Dendritic cell treated with granulocyte-macrophage colony-stimulating factor and Interleukin-4, amounts not matched to agents 40 ng/mL and 50 ng/mL, for 4 days (primary cell): ENCODE results near the gene EVPLL.
"Not testable (repeated sequence)": the region's sequence is repeated elsewhere in the genome, so short reads cannot be mapped to it uniquely, and the experiment has no call there.

Source experiments
- H3K27ac Mint-ChIP-seq: one replicate; pipeline ENCODE4 v1.8.0; 2022; ENCODE audit warnings: mild to moderate bottlenecking, mixed read lengths
- H3K27me3 Mint-ChIP-seq: one replicate; pipeline ENCODE4 v1.8.0; 2022; ENCODE audit warnings: mild to moderate bottlenecking, mixed read lengths
- H3K36me3 Mint-ChIP-seq: one replicate; pipeline ENCODE4 v1.8.0; 2022; ENCODE audit warnings: low read depth, mixed read lengths
- H3K4me1 Mint-ChIP-seq: one replicate; pipeline ENCODE4 v1.8.0; 2022; ENCODE audit warnings: low read depth, mixed read lengths
- H3K4me3 Mint-ChIP-seq: one replicate; pipeline ENCODE4 v1.8.0; 2022; ENCODE audit warnings: mild to moderate bottlenecking, moderate library complexity, mixed read lengths
- H3K9me3 Mint-ChIP-seq: one replicate; pipeline ENCODE4 v1.8.0; 2022; ENCODE audit warnings: mixed read lengths
- intact Hi-C: fragments of 100-400 bp; cut with micrococcal nuclease; formaldehyde crosslinking; loops from one replicate; pipeline ENCODE4 v1.15.0; 2022

Gene EVPLL

GRCh38 chr17:18364166-18364565 is 13.4 kb upstream of the EVPLL start:
- H3K4me1 Mint-ChIP-seq = peaks cover 12% of the 10 kb centered on the region
- H3K27me3 Mint-ChIP-seq = peaks cover 6% of the 10 kb centered on the region
- no peaks in the 10 kb centered on the region for H3K9me3 Mint-ChIP-seq
- intact Hi-C loops = no loop called here
- H3K4me3 Mint-ChIP-seq = no peak overlapping the region
- H3K27ac Mint-ChIP-seq = no peak overlapping the region
- peaks cover 6% of the 10 kb centered on the region for H3K36me3 Mint-ChIP-seq

GRCh38 chr17:18368946-18369345 is 8.6 kb upstream of the EVPLL start:
- no peak overlapping the region for H3K4me3 Mint-ChIP-seq
- H3K27me3 Mint-ChIP-seq = peaks cover 28% of the 10 kb centered on the region
- intact Hi-C loops = no loop called here
- no peaks in the 10 kb centered on the region for H3K9me3 Mint-ChIP-seq
- H3K36me3 Mint-ChIP-seq = no peaks in the 10 kb centered on the region
- no peak overlapping the region for H3K27ac Mint-ChIP-seq
- H3K4me1 Mint-ChIP-seq = peaks cover 11% of the 10 kb centered on the region

DNA sequence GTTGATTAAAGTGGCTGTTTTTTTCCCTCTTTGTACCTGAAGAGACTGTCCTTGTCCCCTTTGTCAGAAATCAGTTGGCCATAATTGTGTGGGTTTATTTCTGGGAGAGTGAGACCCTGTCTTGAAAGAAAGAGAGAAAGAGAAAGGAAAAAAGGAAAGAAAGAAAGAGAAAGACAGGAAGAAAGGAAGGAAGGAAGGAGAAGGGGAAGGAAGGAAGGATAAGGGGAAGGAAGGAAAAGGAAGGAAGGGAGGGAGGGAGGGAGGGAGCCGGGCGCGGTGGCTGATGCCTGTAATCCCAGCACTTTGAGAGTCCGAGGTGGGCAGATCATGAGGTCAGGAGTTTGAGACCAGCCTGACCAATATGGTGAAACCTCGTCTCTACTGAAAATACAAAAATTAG is 6.8 kb upstream of the EVPLL start:
- Mint-ChIP-seq H3K4me3 (no peak overlapping the region), H3K27me3 (peaks cover 33% of the 10 kb centered on the region), H3K36me3 (peaks cover 6% of the 10 kb centered on the region), H3K9me3 (peaks cover 11% of the 10 kb centered on the region), H3K27ac (no peak overlapping the region), H3K4me1 (peaks cover 11% of the 10 kb centered on the region)
- intact Hi-C loops = no loop called here

GRCh38 chr17:18371455-18371854 is 6.1 kb upstream of the EVPLL start:
- H3K9me3 Mint-ChIP-seq = peaks cover 12% of the 10 kb centered on the region
- peaks cover 15% of the 10 kb centered on the region for H3K4me1 Mint-ChIP-seq
- no peak overlapping the region for H3K4me3 Mint-ChIP-seq
- intact Hi-C loops = no loop called here
- H3K27me3 Mint-ChIP-seq = peaks cover 37% of the 10 kb centered on the region
- peaks cover 6% of the 10 kb centered on the region for H3K36me3 Mint-ChIP-seq
- H3K27ac Mint-ChIP-seq = no peak overlapping the region

DNA sequence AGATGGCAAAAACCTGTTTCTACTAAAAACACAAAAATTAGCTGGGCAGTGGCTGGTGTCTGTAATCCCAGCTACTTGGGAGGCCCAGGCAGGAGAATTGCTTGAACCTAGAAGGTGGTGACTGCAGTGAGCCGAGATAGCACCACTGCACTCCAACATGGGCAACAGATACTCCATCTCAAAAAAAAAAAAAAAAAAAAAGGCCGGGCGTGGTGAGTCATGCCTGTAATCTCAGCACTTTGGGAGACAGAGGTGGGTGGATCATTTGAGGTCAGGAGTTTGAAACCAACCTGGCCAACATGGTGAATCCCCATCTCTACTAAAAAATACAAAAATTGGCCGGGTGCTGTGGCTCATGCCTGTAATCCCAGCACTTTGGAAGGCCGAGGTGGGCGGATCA is 4.4 kb upstream of the EVPLL start:
- H3K4me3 Mint-ChIP-seq, H3K36me3 Mint-ChIP-seq, H3K27ac Mint-ChIP-seq, intact Hi-C loops: not testable (repeated sequence)
- peaks cover 38% of the 10 kb centered on the region for H3K27me3 Mint-ChIP-seq
- peaks cover 12% of the 10 kb centered on the region for H3K9me3 Mint-ChIP-seq
- peaks cover 31% of the 10 kb centered on the region for H3K4me1 Mint-ChIP-seq

DNA sequence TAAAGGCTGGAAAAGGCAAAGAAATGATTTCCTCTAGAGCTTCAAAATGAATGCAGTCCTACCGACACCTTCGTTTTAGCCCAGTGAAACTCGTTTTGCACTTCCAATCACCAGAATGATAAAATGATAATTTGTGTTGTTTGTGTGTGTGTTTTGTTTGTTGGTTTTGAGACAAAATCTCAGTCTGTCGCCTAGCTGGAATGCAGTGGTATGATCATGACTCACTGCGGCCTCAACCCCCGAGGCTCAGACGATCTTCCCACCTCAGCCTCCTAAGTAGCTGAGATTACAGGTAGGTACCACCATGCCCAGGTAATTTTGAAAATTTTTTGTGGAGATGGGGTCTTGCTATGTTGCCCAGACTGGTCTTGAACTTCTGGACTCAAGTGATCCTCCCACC is 3.4 kb upstream of the EVPLL start:
- H3K27me3 Mint-ChIP-seq = peaks cover 39% of the 10 kb centered on the region
- H3K9me3 Mint-ChIP-seq = peaks cover 12% of the 10 kb centered on the region
- H3K36me3 Mint-ChIP-seq = peaks cover 6% of the 10 kb centered on the region
- peaks cover 33% of the 10 kb centered on the region for H3K4me1 Mint-ChIP-seq
- H3K4me3 Mint-ChIP-seq = no peak overlapping the region
- no peak overlapping the region for H3K27ac Mint-ChIP-seq
- intact Hi-C loops = no loop called here

DNA sequence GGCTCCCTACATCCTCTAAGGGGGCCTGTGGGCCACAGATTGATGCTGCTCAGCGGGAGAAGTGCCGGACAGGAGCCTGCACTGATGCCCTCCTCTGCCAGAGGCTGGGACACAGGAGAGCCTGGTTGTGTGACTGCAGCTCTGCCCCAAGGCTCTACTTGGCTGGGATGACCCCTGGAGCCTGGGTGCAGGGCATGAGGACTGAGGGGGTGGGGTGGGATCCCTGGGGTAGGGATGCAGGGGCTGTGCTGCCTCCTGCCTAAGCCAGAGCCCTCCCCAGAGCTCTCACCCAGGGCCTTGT is 577 bp downstream of the EVPLL start:
- Mint-ChIP-seq H3K4me1 (peaks cover 36% of the 10 kb centered on the region), H3K36me3 (peaks cover 6% of the 10 kb centered on the region), H3K27ac (no peak overlapping the region), H3K4me3 (no peak overlapping the region), H3K27me3 (peaks cover 58% of the 10 kb centered on the region), H3K9me3 (peaks cover 12% of the 10 kb centered on the region)
- intact Hi-C loops = no loop called here

GRCh38 chr17:18378614-18379013 is 1.0 kb downstream of the EVPLL start:
- H3K4me3 Mint-ChIP-seq, H3K27ac Mint-ChIP-seq, H3K36me3 Mint-ChIP-seq, intact Hi-C loops: not testable (repeated sequence)
- Mint-ChIP-seq H3K27me3 (peaks cover 63% of the 10 kb centered on the region), H3K9me3 (peaks cover 12% of the 10 kb centered on the region), H3K4me1 (peaks cover 36% of the 10 kb centered on the region)

DNA sequence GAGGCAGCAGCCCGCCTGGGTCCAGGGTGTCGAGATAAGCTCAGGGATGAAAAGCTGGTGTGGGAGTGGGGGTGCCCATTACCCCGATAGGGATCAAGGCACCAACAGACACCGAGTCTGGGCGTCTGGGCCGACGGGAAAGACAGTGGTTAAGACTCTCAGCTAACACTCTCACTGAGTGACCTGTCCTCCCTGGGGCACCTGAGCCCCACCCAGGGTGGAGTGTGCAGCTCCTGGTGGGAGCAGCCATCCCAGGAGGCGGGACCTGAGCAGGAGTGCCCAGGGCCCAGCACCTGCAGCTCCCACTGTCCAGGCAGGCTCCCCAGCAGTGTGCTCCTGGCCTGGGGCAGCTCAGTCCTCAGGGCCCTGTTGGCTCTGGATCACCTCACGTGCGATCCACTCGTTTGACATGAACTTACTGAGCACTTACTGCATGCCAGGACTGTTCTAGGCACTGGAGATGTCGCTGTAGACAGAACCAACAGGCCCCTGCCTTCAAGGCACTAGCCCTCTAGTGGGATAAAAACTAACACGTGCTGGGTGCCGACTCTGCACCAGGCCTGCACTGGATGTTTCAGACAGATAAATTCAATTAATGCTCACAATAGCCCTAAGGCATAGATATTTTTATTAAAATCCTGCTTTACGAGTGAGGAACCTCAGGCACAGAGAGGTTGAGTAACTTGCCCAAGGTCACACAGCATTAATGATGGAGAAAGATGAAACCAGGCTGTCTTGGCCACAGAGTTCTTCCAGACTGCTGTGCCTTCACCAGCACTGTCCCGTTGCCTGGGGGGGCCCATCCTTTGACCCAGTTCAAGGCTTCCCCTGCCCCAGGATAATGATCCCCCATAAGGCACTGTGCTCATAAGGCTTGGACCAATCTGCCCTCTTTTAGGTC is 1.9 kb downstream of the EVPLL start:
- Mint-ChIP-seq H3K9me3 (peaks cover 12% of the 10 kb centered on the region), H3K36me3 (peaks cover 6% of the 10 kb centered on the region), H3K4me1 (peaks cover 36% of the 10 kb centered on the region), H3K27ac (peak overlapping the region; percentile 31), H3K27me3 (peaks cover 68% of the 10 kb centered on the region), H3K4me3 (no peak overlapping the region)
- intact Hi-C loops = no loop called here

GRCh38 chr17:18380471-18381157 is 3.0 kb downstream of the EVPLL start:
- H3K9me3 Mint-ChIP-seq = peaks cover 3% of the 10 kb centered on the region
- no peak overlapping the region for H3K4me3 Mint-ChIP-seq
- H3K27me3 Mint-ChIP-seq = peaks cover 72% of the 10 kb centered on the region
- H3K4me1 Mint-ChIP-seq = peaks cover 36% of the 10 kb centered on the region
- peak overlapping the region; percentile 31 for H3K27ac Mint-ChIP-seq
- no peaks in the 10 kb centered on the region for H3K36me3 Mint-ChIP-seq
- intact Hi-C loops = no loop called here

DNA sequence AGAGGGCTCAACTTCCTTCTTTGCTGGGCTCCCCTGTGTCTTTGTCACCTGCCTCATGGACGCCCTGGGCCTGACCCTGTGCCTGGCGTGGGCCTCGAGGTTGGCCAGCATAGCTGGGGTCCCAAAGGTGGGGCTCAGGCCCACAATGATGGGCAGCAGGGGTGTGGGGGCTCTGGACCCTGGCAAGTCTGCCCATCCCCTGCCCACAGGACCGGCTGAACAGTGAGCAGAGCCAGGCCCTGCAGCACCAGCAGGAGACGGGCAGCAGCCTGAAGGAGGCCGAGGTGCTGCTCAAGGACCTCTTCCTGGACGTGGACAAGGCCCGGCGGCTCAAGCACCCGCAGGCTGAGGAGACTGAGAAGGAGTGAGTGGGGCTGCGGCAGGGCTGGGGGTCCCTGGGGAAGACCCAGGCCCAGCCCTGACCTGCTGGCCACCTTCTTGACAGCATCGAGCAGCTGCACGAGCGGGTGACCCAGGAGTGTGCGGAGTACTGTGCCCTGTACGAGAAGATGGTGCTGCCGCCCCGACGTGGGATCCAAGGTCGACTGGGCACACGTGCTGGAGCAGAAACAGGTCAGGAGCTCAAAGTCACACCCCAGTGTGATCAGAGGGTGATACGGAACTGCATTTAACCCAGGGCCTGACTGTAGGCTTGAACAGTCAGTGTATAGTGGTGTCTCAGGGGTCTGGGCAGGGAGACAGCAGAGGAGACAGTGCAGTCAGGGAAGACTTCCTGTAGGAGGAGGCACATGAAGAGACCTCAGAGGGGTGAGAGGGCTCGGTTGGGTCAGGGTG is 3.8 kb downstream of the EVPLL start:
- Mint-ChIP-seq H3K27ac (no peak overlapping the region), H3K27me3 (peaks cover 75% of the 10 kb centered on the region), H3K36me3 (no peaks in the 10 kb centered on the region), H3K4me3 (no peak overlapping the region), H3K4me1 (peaks cover 33% of the 10 kb centered on the region), H3K9me3 (no peaks in the 10 kb centered on the region)
- intact Hi-C loops = no loop called here

- H3K27me3 Mint-ChIP-seq = peaks cover 77% of the 10 kb centered on the region
- intact Hi-C loops = no loop called here
- H3K9me3 Mint-ChIP-seq = no peaks in the 10 kb centered on the region
- H3K36me3 Mint-ChIP-seq = no peaks in the 10 kb centered on the region
- H3K27ac Mint-ChIP-seq = no peak overlapping the region
- H3K4me1 Mint-ChIP-seq = peaks cover 28% of the 10 kb centered on the region
- H3K4me3 Mint-ChIP-seq = no peak overlapping the region
These were observed 4.3 kb downstream of the EVPLL start for GRCh38 chr17:18381953-18382245.

DNA sequence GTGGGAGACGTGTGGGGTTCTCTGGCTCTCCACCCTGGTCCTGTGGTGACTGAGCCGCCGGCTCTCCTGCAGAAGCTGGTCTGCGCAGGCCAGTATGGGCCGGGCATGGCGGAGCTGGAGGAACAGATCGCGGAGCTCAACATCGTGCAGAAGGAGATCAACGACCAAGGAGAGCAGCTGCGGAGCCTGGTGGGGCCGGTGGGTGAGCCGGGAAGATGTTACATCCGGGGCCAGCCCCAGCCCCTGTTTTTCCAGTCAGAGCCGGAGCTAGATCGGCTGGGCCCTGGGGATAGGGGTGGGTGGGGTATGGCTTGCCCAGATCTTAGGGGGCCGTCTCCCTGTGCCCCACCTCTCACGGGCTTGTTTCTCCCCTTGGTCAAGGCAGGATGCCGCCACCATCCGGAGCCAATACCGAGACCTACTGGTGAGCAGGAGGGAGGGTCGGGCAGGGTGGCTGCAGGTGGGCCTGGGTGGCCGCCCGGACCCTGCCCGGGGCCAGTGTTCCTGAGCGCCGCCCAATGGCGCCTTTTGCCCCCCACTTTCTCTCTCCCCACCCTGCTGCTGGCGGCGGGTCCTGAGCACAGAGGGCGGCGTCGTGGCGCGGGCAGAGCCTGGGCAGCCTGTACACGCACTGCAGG is 5.0 kb downstream of the EVPLL start:
- intact Hi-C loops = no loop called here
- peaks cover 22% of the 10 kb centered on the region for H3K4me1 Mint-ChIP-seq
- no peaks in the 10 kb centered on the region for H3K36me3 Mint-ChIP-seq
- H3K4me3 Mint-ChIP-seq = no peak overlapping the region
- no peaks in the 10 kb centered on the region for H3K9me3 Mint-ChIP-seq
- H3K27me3 Mint-ChIP-seq = peaks cover 82% of the 10 kb centered on the region
- H3K27ac Mint-ChIP-seq = peak overlapping the region; percentile 20

DNA sequence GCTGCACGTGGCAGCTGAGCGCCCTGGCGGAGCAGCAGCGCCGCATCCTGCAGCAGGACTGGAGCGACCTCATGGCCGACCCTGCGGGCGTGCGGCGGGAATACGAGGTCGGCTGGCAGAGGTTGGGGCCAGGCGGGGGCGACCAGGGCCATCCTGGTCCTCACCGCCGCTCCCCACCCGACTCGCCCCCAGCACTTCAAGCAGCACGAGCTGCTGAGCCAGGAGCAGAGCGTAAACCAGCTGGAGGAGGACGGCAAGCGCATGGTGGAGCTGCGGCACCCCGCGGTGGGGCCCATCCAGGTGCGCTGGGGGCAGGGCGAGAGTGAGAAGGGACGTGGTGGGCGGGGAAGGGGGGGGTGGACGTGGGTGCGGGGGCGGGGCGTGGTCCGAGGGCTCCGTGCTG is 5.5 kb downstream of the EVPLL start:
- H3K4me3 Mint-ChIP-seq, intact Hi-C loops, H3K9me3 Mint-ChIP-seq, H3K36me3 Mint-ChIP-seq: not testable (repeated sequence)
- Mint-ChIP-seq H3K27me3 (peaks cover 84% of the 10 kb centered on the region), H3K4me1 (peaks cover 17% of the 10 kb centered on the region), H3K27ac (peak overlapping the region; percentile 20)
